ENCODE results near the gene MMAA. TPM values are rescaled to one million over a fixed set of nuclear protein-coding genes. Genes with fewer than 3 reads are reported as not detected.
A peak's percentile ranks its signal among the peaks of the same experiment; 100 is the strongest.
"Not testable (repeated sequence)": the region's sequence is repeated elsewhere in the genome, so short reads cannot be mapped to it uniquely, and the experiment has no call there.

Gene MMAA
- total and polyA plus RNA-seq, 4 donors: 6.5 to 14.0 (median 8.9) TPM

GRCh38 chr4:145619639-145619996, 433 bp downstream of the MMAA start:
- Histone ChIP-seq H3K4me1 (ENCODE audit: control insufficient read depth in 5 of 5, insufficient read depth in 5 of 5, low read length in 5 of 5) (peaks cover 0 to 18% (median 7%) of the 10 kb centered on the region in 5 donors), H3K9me3 (ENCODE audit: control insufficient read depth in 4 of 4, insufficient read depth in 3 of 4, low read length in 3 of 4) (no peaks in the 10 kb centered on the region), H3K36me3 (ENCODE audit: control insufficient read depth in 4 of 4, insufficient read depth in 4 of 4, low read length in 4 of 4) (peaks cover 0 to under 1% (median 0%) of the 10 kb centered on the region in 4 donors), H3K27ac (ENCODE audit: low read depth in 1 of 2, low read length in 1 of 2) (peak overlapping the region; percentile 96 to 99), H3K4me3 (peak overlapping the region; percentile 89), H3K9ac (ENCODE audit: insufficient read depth in 1 of 2, low read length in 2 of 2) (peak overlapping the region; percentile 88 to 96), H3K27me3 (ENCODE audit: control insufficient read depth in 3 of 3, insufficient read depth in 3 of 3, low read length in 2 of 3) (no peaks in the 10 kb centered on the region)
- no peak for TF ChIP-seq CTCF (IDR thresholded peaks at IDR 0.05; ENCODE audit: control extremely low read depth, extremely low read depth)
- DNase-seq (peak in 2 of 3 donors; percentile 79 to 83), ATAC-seq (ENCODE audit: insufficient read depth, low FRiP score) (peak; percentile 53)
- 0 to 1% methylated on average over 9 of the region's 9 CpGs for WGBS, 2 donors

- H3K36me3 ChIP-seq (ENCODE audit: control insufficient read depth in 4 of 4, insufficient read depth in 4 of 4, low read length in 4 of 4); H3K9me3 ChIP-seq (ENCODE audit: control insufficient read depth in 4 of 4, insufficient read depth in 3 of 4, low read length in 3 of 4); H3K27me3 ChIP-seq (ENCODE audit: control insufficient read depth in 3 of 3, insufficient read depth in 3 of 3, low read length in 2 of 3); DNase-seq; H3K4me3 ChIP-seq; H3K27ac ChIP-seq (ENCODE audit: low read depth in 1 of 2, low read length in 1 of 2); H3K9ac ChIP-seq (ENCODE audit: insufficient read depth in 1 of 2, low read length in 2 of 2); ATAC-seq (ENCODE audit: insufficient read depth, low FRiP score): not testable (repeated sequence)
- H3K4me1 ChIP-seq (ENCODE audit: control insufficient read depth in 5 of 5, insufficient read depth in 5 of 5, low read length in 5 of 5): peaks cover 0 to 18% (median 7%) of the 10 kb centered on the region in 5 donors
- WGBS, 2 donors: 97 to 99% methylated on average over 1 of the region's 1 CpG
Observed at GRCh38 chr4:145622067-145622466, 2.9 kb downstream of the MMAA start.

GRCh38 chr4:145623831-145624230, 4.6 kb downstream of the MMAA start:
- Histone ChIP-seq H3K27me3 (ENCODE audit: control insufficient read depth in 3 of 3, insufficient read depth in 3 of 3, low read length in 2 of 3) (no peaks in the 10 kb centered on the region), H3K9me3 (ENCODE audit: control insufficient read depth in 4 of 4, insufficient read depth in 3 of 4, low read length in 3 of 4) (no peaks in the 10 kb centered on the region), H3K4me1 (ENCODE audit: control insufficient read depth in 5 of 5, insufficient read depth in 5 of 5, low read length in 5 of 5) (peaks cover 0 to 12% (median 4%) of the 10 kb centered on the region in 5 donors), H3K9ac (ENCODE audit: insufficient read depth in 1 of 2, low read length in 2 of 2) (no peak overlapping the region), H3K4me3 (no peak overlapping the region), H3K27ac (ENCODE audit: low read depth in 1 of 2, low read length in 1 of 2) (no peak overlapping the region), H3K36me3 (ENCODE audit: control insufficient read depth in 4 of 4, insufficient read depth in 4 of 4, low read length in 4 of 4) (peaks cover 0 to 1% (median 0%) of the 10 kb centered on the region in 4 donors)
- DNase-seq: no peak
- ATAC-seq (ENCODE audit: insufficient read depth, low FRiP score): no peak
- WGBS, 2 donors: 79 to 84% methylated on average over 1 of the region's 1 CpG
- no peak for TF ChIP-seq CTCF (IDR thresholded peaks at IDR 0.05; ENCODE audit: control extremely low read depth, extremely low read depth)

- Histone ChIP-seq H3K4me1 (ENCODE audit: control insufficient read depth in 5 of 5, insufficient read depth in 5 of 5, low read length in 5 of 5) (peaks cover 0 to 5% (median 0%) of the 10 kb centered on the region in 5 donors), H3K9me3 (ENCODE audit: control insufficient read depth in 4 of 4, insufficient read depth in 3 of 4, low read length in 3 of 4) (no peaks in the 10 kb centered on the region), H3K27me3 (ENCODE audit: control insufficient read depth in 3 of 3, insufficient read depth in 3 of 3, low read length in 2 of 3) (no peaks in the 10 kb centered on the region), H3K27ac (ENCODE audit: low read depth in 1 of 2, low read length in 1 of 2) (no peak overlapping the region), H3K36me3 (ENCODE audit: control insufficient read depth in 4 of 4, insufficient read depth in 4 of 4, low read length in 4 of 4) (peaks cover 0 to 1% (median 0%) of the 10 kb centered on the region in 4 donors), H3K9ac (ENCODE audit: insufficient read depth in 1 of 2, low read length in 2 of 2) (no peak overlapping the region), H3K4me3 (no peak overlapping the region)
- 78 to 82% methylated on average over 10 of the region's 10 CpGs for WGBS, 2 donors
- DNase-seq (no peak), ATAC-seq (ENCODE audit: insufficient read depth, low FRiP score) (no peak)
- TF ChIP-seq CTCF (IDR thresholded peaks at IDR 0.05; ENCODE audit: control extremely low read depth, extremely low read depth): no peak
Observed at GRCh38 chr4:145625677-145626622, 6.8 kb downstream of the MMAA start.

All from lung (tissue), 12 donors.